ENCODE measurements around the gene MPV17L2.
A peak's percentile ranks its signal among the peaks of the same experiment; 100 is the strongest.
"Not testable (repeated sequence)": the region's sequence is repeated elsewhere in the genome, so short reads cannot be mapped to it uniquely, and the experiment has no call there.

The MPV17L2 gene

GRCh38 chr19:18193388-18194180, 566 bp downstream of the MPV17L2 start:
- DNase-seq = no peak

- no peak for DNase-seq
Observed at GRCh38 chr19:18194181-18194530, 1.1 kb downstream of the MPV17L2 start.

- DNase-seq = no peak
Observed at GRCh38 chr19:18194554-18195238, 1.7 kb downstream of the MPV17L2 start.

GRCh38 chr19:18196511-18196845, 3.5 kb downstream of the MPV17L2 start:
- DNase-seq = no peak

GRCh38 chr19:18197306-18197705, 4.3 kb downstream of the MPV17L2 start:
- DNase-seq = no peak

DNA sequence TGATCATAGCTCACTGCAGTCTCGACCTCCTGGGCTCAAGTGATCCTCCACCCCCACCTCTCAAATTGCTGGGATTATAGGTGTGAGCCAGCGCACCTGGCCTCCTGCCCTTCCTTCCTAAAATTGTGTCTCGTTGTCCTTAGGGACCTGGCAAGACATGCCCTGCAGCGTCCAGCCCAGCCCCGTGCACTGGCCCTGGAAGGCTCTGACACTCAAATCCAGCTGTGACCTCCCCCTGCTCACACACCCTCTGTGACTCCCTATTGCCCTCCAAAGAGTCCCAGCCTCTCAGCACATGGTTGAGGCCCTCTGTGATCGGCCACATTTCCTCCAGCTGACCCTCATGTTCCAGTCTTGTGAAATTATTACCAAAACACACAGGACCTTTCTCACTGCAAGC, 4.9 kb downstream of the MPV17L2 start:
- no peak for DNase-seq

GRCh38 chr19:18198374-18198773, 5.4 kb downstream of the MPV17L2 start:
- DNase-seq = no peak

- no peak for DNase-seq
Observed at GRCh38 chr19:18202397-18202777, 9.4 kb downstream of the MPV17L2 start.

- no peak for DNase-seq
Observed at GRCh38 chr19:18202778-18203407, 9.9 kb downstream of the MPV17L2 start.

DNA sequence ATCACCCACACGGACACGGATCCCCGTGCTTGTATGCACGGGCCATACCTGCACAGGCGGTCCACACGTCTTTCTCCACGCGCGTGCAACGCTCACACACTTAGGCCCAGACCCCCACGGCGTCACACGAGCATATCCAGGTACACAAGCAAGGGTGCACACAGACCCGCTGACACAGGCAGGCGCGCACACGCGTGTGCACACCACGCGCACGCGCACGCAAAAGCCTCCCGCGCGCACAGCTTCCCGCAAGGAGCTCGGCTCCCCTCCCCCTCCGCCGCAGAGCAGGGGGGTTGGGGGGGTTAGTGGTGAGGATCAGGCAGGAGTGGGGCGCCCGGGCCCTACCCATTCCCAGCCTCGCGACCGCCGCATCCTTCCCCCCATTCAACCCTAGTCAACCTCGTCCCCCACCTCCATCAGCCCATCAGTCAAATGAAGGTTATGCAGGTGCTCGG, 10.4 kb downstream of the MPV17L2 start:
- DNase-seq = no peak

GRCh38 chr19:18203863-18204393, 10.9 kb downstream of the MPV17L2 start, which contains the start of gene RAB3A:
Gene RAB3A (minus strand): TSS chr19:18204042. CDS start chr19:18202740, 1,302 bp downstream.
- DNase-seq = peak; percentile 99

- DNase-seq = no peak
Observed at GRCh38 chr19:18204394-18205199, 11.6 kb downstream of the MPV17L2 start.

DNA sequence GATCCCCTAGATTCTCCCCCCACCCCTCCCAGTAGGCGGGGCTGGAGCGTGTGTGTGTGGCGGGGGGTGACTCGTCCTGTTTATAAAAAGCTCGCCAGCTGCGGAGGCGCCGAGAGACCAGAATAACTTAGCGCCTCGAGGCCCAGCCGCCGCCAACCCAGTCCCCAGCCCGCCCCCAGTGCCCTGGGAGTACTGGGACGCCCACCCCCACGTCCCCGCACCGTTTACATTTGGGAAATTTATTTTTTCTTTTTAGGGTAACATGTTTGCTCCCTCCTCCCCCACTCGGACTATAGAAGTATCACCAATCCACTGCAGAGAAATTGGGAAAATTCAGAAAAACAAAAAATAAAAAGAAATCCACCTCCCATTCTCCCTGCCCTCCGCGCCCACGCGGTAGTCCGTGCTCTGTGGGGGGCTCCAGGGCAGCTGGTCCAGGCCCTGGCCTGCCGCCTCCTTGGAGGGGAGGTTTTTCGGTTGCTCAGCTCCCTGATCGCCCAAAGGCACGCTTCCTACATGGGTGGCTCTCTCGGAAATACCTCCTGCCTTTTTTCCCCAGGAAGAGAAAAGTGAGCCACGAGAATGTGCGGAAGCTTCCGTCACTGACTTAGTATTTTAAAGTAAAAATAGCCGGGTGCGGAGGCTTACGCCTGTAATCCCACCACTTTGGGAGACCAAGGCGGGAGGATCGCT, 12.3 kb downstream of the MPV17L2 start:
- DNase-seq = no peak

GRCh38 chr19:18206018-18206417, 13.0 kb downstream of the MPV17L2 start:
- no peak for DNase-seq

GRCh38 chr19:18208098-18208951, 15.3 kb downstream of the MPV17L2 start:
- no peak for DNase-seq

DNA sequence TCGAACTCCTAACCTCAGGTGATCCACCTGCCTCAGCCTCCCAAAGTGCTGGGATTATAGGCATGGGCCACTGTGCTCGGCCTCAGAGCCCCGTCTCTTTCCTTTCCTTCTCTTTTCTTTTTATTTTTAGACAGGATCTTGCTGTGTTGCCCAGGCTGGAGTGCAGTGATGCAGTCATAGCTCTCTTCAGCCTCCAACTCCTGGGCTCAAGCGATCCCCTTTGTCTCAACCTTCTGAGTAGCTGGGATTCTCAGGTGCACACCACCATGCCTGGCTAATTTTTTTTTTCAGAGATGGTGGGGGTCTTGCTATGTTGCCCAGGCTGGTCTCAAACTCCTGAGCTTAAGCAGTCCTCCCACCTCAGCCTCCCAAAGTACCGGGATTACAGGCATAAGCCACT, 16.9 kb downstream of the MPV17L2 start:
- not testable (repeated sequence) for DNase-seq

GRCh38 chr19:18211683-18212082, 18.7 kb downstream of the MPV17L2 start:
- no peak for DNase-seq

- DNase-seq = no peak
Observed at GRCh38 chr19:18214779-18215433, 21.9 kb downstream of the MPV17L2 start.

DNA sequence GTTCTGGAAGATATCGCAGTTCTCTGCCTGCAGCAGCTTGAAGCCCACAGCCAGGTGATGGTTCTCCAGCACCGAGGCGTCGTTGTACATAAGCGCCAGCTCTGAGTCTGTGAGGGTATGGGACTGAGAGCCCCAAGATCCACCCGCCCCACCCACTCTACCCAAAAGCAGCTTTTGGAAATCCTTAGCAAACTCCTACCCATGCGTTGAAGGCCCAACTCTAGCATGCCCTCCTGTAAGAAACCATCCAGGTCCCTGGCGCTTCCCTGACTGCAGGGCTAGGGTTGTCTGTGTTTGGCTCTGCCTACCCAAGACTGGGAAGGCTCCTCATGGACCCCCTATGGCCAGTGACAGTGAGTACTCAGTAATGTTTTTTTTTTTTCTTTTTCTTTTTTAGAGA, 23.8 kb downstream of the MPV17L2 start:
- DNase-seq = no peak

DNA sequence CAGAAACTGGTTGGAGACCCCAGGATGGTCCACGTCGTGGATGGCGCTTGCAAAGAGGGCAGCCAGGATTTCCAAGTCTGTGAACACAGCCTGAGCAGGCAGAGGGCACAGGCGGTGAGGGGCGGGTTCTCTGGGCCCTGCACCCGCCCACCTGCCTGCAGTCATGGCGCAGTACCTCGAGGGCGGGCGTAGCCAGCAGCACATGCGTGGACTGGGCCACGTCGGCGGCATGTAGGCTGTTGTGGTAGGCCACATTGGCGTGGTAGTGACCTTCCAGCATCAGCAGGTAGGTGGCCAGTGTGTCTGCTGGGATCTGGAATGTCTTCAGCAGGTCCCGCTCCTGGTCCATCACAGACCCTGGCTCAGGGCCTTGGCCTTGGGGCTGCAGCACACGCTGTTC, 25.1 kb downstream of the MPV17L2 start:
- no peak for DNase-seq

GRCh38 chr19:18218600-18218999, 25.6 kb downstream of the MPV17L2 start:
- no peak for DNase-seq

Measured in NCI-H1048 (cell line).